HFF-Myc (cell line): ENCODE measurements around the gene RNF144A.

Experiments used
- DNase-seq: peaks from one replicate; pipeline ENCODE4 v3.0.0-alpha.2; 2011; ENCODE audit warnings: low read depth; ENCODE audit errors: extremely low read depth
- H3K4me3 ChIP-seq: replicated peaks from 2 replicates; pipeline ENCODE4 v1.5.1; 2011; ENCODE audit warnings: low read depth, mild to moderate bottlenecking, control low read depth, low read length
- TF ChIP-seq, protein P1 (sequence below): IDR thresholded peaks from 2 replicates; pipeline ENCODE4 v1.5.1; 2012; ENCODE audit warnings: mild to moderate bottlenecking, low read depth, low read length, control low read depth; ENCODE audit errors: missing control alignments

Gene RNF144A, protein sequence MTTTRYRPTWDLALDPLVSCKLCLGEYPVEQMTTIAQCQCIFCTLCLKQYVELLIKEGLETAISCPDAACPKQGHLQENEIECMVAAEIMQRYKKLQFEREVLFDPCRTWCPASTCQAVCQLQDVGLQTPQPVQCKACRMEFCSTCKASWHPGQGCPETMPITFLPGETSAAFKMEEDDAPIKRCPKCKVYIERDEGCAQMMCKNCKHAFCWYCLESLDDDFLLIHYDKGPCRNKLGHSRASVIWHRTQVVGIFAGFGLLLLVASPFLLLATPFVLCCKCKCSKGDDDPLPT

DNA sequence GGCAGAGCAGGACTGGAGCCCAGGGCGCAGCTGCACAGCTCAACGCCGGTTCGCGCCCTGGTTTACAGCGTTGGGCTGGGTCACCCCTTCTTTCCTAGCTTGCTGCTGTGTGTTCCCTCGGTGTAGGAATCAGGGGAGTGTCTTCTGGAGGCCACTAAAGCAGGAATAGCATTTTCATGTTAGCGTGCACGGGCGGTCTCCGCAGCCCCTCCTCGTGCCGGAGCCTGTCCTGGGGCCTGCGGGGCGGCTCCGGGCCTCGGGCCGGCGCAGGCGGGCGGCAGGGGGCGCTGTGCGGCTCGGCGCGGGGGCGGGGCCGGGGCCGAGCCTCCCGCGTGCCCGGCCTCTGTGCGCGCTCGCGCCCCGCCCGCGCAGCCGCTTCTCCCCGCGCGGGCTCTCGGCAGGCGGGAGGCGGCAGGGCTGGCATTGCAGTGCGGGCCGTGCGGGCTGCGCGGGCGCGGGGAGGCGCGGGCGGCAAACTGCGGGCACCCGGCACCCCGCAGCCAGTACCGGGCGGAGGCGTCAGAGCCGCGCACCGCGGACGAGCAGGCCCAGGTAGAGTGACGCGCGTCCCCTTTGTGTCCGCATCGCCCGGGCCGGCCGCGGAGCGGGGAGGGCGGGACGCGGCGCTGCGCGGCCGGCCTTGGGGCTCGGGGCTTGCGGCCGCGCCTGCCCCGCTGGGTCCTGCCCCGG lies at the start of gene RNF144A:
RNF144A (plus strand) TSS at position 342 of the 690 bp plus-strand sequence. CDS start 79,515 bp downstream, outside the sequence.
- peak within 1 kb of the TSS; percentile 36 for H3K4me3 ChIP-seq
- no peak for DNase-seq
- TF ChIP-seq, protein P1, sequence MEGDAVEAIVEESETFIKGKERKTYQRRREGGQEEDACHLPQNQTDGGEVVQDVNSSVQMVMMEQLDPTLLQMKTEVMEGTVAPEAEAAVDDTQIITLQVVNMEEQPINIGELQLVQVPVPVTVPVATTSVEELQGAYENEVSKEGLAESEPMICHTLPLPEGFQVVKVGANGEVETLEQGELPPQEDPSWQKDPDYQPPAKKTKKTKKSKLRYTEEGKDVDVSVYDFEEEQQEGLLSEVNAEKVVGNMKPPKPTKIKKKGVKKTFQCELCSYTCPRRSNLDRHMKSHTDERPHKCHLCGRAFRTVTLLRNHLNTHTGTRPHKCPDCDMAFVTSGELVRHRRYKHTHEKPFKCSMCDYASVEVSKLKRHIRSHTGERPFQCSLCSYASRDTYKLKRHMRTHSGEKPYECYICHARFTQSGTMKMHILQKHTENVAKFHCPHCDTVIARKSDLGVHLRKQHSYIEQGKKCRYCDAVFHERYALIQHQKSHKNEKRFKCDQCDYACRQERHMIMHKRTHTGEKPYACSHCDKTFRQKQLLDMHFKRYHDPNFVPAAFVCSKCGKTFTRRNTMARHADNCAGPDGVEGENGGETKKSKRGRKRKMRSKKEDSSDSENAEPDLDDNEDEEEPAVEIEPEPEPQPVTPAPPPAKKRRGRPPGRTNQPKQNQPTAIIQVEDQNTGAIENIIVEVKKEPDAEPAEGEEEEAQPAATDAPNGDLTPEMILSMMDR = peak; percentile 22

DNA sequence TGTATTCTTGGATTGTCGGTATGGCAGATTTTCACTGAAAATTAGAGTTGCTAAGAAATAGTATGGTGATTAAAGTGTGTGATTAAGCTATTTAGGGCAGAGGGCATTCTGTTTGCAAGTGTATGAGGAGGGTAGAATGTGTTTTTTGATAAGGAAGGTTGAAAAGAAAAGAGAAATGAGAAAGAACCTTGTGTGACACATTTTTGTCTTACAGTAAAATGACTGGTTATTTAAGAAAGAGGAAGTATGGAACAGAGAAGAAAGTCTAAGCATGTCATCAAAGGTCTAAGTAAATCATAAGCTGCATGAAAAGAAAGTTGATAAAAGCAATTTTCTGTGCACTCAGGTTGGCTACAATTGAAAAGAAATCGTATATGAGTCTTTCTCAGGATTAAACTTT lies 44.8 kb upstream of the RNF144A start:
- TF ChIP-seq, protein P1 = no peak
- no peak overlapping the region for H3K4me3 ChIP-seq
- DNase-seq = no peak

DNA sequence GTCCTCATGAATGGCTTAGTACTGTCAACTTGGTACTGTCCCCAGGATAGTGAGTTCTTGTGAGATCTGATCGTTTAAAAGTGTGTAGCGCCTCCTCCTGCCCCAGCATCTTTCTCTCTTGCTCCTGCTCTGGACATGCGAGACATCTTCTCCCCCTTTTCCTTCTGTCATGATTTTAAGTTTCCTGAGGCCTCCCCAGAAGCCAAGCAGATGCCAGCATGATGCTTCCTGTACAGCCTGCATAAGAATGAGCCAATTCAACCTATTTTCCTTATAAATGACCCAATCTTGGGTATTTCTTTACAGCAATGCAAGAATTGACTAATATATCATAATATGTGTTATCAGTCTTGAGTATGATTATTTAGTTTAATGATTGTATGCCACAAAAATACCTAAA lies 43.2 kb upstream of the RNF144A start:
- TF ChIP-seq, protein P1 = no peak
- H3K4me3 ChIP-seq = no peak overlapping the region
- DNase-seq = no peak

DNA sequence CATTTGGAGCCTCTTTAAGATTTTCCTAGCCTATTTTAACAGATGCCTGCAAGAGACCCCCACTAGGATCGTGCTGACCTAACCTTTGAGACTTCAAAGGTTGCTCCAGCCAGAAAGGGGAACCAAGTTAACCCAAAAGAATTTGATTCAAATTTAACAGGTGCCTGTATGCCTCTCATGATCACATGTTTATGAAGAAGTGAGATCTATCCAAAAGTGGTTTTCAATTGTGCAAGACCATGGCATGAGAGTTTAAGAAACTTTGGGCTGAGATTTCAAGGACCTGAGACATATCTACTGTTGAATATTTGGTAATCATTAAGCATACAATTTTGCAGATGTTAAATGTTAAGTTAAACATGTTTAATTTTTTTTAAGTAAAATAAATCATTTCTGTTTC lies 40.9 kb upstream of the RNF144A start:
- TF ChIP-seq, protein P1 = no peak
- H3K4me3 ChIP-seq = no peak overlapping the region
- no peak for DNase-seq

DNA sequence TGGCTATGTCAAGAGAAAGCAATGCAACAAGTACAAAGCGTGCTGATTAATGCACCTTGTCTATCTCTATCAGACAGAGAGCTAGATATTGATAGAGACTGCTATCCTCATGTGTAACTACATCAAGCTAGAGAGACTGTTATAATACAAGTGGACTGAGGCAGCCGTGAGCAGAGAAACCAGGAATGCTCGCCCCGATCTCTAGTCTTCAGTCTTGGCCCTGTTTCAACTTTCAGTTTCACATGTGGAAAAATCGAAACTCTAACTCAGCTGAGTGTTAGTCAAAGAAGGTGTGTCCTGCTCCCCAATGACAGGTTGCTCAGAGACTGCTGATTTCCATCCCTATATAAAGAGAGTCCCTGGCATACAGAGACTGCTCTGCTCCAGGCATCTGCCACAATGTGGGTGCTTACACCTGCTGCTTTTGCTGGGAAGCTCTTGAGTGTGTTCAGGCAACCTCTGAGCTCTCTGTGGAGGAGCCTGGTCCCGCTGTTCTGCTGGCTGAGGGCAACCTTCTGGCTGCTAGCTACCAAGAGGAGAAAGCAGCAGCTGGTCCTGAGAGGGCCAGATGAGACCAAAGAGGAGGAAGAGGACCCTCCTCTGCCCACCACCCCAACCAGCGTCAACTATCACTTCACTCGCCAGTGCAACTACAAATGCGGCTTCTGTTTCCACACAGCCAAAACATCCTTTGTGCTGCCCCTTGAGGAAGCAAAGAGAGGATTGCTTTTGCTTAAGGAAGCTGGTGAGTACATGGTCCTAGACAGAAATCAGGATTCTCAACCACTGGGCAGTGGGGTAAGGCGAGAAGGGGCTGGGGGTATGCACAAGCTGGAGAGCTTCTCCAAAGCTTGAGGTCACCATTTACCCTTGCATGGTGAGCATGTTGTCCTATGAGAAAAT lies 39.6 kb upstream of the RNF144A start, which contains the start of gene RSAD2:
RSAD2 (plus strand) TSS at position 376 of the 903 bp plus-strand sequence; CDS start at position 400, 24 bp downstream.
- DNase-seq = no peak
- no peak within 1 kb of the TSS for H3K4me3 ChIP-seq
- TF ChIP-seq, protein P1 = no peak

DNA sequence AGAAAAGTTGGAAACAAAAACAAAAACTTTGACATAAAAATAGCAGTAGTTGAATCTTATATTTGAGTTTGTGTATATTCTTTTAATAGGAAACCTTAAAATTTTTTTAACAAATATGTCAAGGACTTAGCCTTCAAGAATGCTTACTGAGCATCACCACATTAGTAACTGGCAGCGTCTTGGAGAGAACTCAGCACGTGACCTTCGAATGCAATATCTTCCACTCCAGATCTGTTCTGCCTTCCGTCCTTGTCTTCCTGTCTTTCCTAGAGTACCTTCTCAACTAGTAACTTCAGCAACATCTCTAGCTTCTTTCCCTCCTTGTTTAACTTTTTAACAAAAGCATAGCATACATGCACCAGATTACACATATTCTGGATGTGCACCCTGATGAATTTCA lies 38.7 kb upstream of the RNF144A start:
- H3K4me3 ChIP-seq = no peak overlapping the region
- TF ChIP-seq, protein P1 = no peak
- no peak for DNase-seq
